GM23338 (cell line): ENCODE data around the gene CPA1. TPM values are rescaled to one million over a fixed set of nuclear protein-coding genes. Genes with fewer than 3 reads are reported as not detected.

ENCODE experiments used
- ATAC-seq: fragments of 200-7000 bp; cut with Tn5 transposase; 3 replicates; pipeline ENCODE4 v1.9.1; 2020
- DNase-seq: peaks from one replicate; pipeline ENCODE4 v3.0.0-alpha.2; 2015; ENCODE audit warnings: low spot score
- H2AFZ ChIP-seq: fragments of 200-600 bp; sonication (generic); 2 replicates; pipeline ENCODE4 v1.8.0; 2016; ENCODE audit warnings: antibody characterized with exemption, mild to moderate bottlenecking, moderate library complexity
- H3F3A ChIP-seq: fragments of 200-600 bp; sonication (generic); replicated peaks from 2 replicates; pipeline ENCODE4 v1.8.0; 2017; ENCODE audit warnings: antibody characterized with exemption, mixed run types, low read depth
- H3K27ac ChIP-seq: fragments of 200-600 bp; sonication (generic); 2 replicates; pipeline ENCODE4 v1.6.1; 2016; ENCODE audit warnings: low read depth
- H3K27me3 ChIP-seq: fragments of 200-600 bp; sonication (generic); 2 replicates; pipeline ENCODE4 v1.8.0; 2016; ENCODE audit warnings: mild to moderate bottlenecking, mixed run types, moderate library complexity; ENCODE audit not compliant: insufficient read depth
- H3K36me3 ChIP-seq: fragments of 200-600 bp; sonication (generic); 2 replicates; pipeline ENCODE4 v1.8.0; 2016; ENCODE audit warnings: mild to moderate bottlenecking; ENCODE audit not compliant: insufficient read depth
- H3K4me1 ChIP-seq: fragments of 200-600 bp; sonication (generic); 2 replicates; pipeline ENCODE4 v1.8.0; 2016; ENCODE audit warnings: mild to moderate bottlenecking, moderate library complexity; ENCODE audit not compliant: insufficient read depth
- H3K4me2 ChIP-seq: fragments of 200-600 bp; sonication (generic); 2 replicates; pipeline ENCODE4 v1.7.1; 2017; ENCODE audit warnings: mixed run types
- H3K4me3 ChIP-seq: fragments of 200-600 bp; sonication (generic); 2 replicates; pipeline ENCODE4 v1.6.1; 2016; ENCODE audit warnings: mixed run types
- H3K79me2 ChIP-seq: fragments of 200-600 bp; sonication (generic); replicated peaks from 2 replicates; pipeline ENCODE4 v1.8.0; 2017; ENCODE audit warnings: mild to moderate bottlenecking; ENCODE audit not compliant: insufficient read depth
- H3K9me2 ChIP-seq: fragments of 200-600 bp; sonication (generic); 2 replicates; pipeline ENCODE4 v1.8.0; 2017; ENCODE audit not compliant: insufficient read depth
- H4K20me1 ChIP-seq: fragments of 200-600 bp; sonication (generic); replicated peaks from 2 replicates; pipeline ENCODE4 v1.8.0; 2017; ENCODE audit warnings: mild to moderate bottlenecking; ENCODE audit not compliant: insufficient read depth
- H3K27ac Mint-ChIP-seq: 2 replicates; pipeline ENCODE4 v1.8.0; 2020; ENCODE audit warnings: inconsistent platforms, mild to moderate bottlenecking, moderate library complexity, mixed read lengths
- H3K27me3 Mint-ChIP-seq: 3 replicates; pipeline ENCODE4 v1.8.0; 2022; ENCODE audit warnings: low read depth, mild to moderate bottlenecking, moderate library complexity, mixed read lengths, inconsistent platforms; ENCODE audit not compliant: insufficient read depth, poor library complexity
- H3K36me3 Mint-ChIP-seq: 3 replicates; pipeline ENCODE4 v1.8.0; 2021; ENCODE audit warnings: low read depth, mild to moderate bottlenecking, inconsistent platforms, moderate library complexity, mixed read lengths
- H3K4me1 Mint-ChIP-seq: 3 replicates; pipeline ENCODE4 v1.8.0; 2020; ENCODE audit warnings: mild to moderate bottlenecking, inconsistent platforms, mixed read lengths
- H3K4me3 Mint-ChIP-seq: 3 replicates; pipeline ENCODE4 v1.8.0; 2021; ENCODE audit warnings: moderate library complexity, mild to moderate bottlenecking, inconsistent platforms, mixed read lengths
- H3K9me3 Mint-ChIP-seq: 3 replicates; pipeline ENCODE4 v1.8.0; 2020; ENCODE audit warnings: moderate library complexity, mild to moderate bottlenecking, inconsistent platforms, mixed read lengths
- CREB1 ChIP-seq: fragments of 250-450 bp; sonication (Bioruptor Pico); IDR thresholded peaks from 2 replicates; pipeline ENCODE4 v1.5.0; 2020; ENCODE audit warnings: low read depth, mild to moderate bottlenecking, moderate library complexity
- EZH2 ChIP-seq: fragments of 200-600 bp; sonication (generic); IDR thresholded peaks from one replicate; pipeline ENCODE4 v1.8.0; 2017; ENCODE audit warnings: antibody characterized with exemption, mild to moderate bottlenecking, low read depth; ENCODE audit not compliant: unreplicated experiment
- EZH2phosphoT487 ChIP-seq: fragments of 200-600 bp; sonication (generic); IDR thresholded peaks from one replicate; pipeline ENCODE4 v1.8.1; 2018; ENCODE audit warnings: antibody characterized with exemption; ENCODE audit not compliant: unreplicated experiment
- NANOG ChIP-seq: IDR thresholded peaks from 2 replicates; pipeline ENCODE4 v1.6.1; 2016; ENCODE audit warnings: antibody characterized with exemption, borderline replicate concordance
- POLR2AphosphoS5 ChIP-seq: IDR thresholded peaks from 2 replicates; pipeline ENCODE4 v1.6.1; 2016; ENCODE audit warnings: antibody characterized with exemption, low read depth
- STAT1 ChIP-seq: IDR thresholded peaks from one replicate; pipeline ENCODE4 v1.6.1; 2016; ENCODE audit warnings: antibody characterized with exemption; ENCODE audit not compliant: unreplicated experiment
- ZNF331 ChIP-seq: fragments of 250-450 bp; sonication (Bioruptor Pico); IDR thresholded peaks from 2 replicates; pipeline ENCODE4 v1.5.0; 2020; ENCODE audit warnings: low read depth, mild to moderate bottlenecking, moderate library complexity
- ZNF462 ChIP-seq: fragments of 250-450 bp; sonication (Bioruptor Pico); IDR thresholded peaks from 2 replicates; pipeline ENCODE4 v1.5.0; 2020; ENCODE audit warnings: mild to moderate bottlenecking, moderate library complexity
- polyA plus RNA-seq: library from polyadenylated mRNA; unstranded; fragments of >200 nt; fragmentation: Nextera tagmentation; extraction: Ambion mirVana; gene quantifications from 2 replicates; pipeline ENCODE4 v1.2.1, GENCODE V29; 2016
- total RNA-seq: library from RNA; depleted of rRNA; stranded (reverse); fragments of >200 nt; shearing (Covaris generic); gene quantifications from 2 replicates; pipeline ENCODE4 v1.2.3, GENCODE V29; 2014

Gene CPA1
- total and polyA plus RNA-seq, 2 experiments from 2014 or later = not detected

DNA sequence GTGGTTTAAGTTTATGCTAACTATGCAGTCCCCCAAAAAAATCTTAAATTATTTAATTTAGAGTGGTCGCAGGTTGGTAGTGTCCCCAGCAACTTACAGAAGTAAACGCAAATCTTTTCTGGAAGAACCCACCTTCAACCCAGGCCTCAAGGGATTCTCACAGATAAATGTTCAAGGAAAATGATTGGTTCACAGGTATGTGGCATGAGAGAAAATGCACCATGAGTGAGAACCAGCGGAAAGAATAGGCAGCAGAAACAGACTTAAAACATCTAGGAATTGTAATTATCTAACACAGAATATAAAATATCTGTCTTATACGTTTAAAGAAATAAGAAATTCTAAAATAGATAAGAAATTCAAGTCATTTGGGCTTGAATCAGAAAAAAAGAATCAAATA lies 38.4 kb upstream of the CPA1 start:
- H4K20me1 ChIP-seq = no peaks in the 10 kb centered on the region
- Mint-ChIP-seq H3K4me3 (no peak overlapping the region), H3K27me3 (peaks cover 5% of the 10 kb centered on the region), H3K27ac (no peak overlapping the region), H3K4me1 (peaks cover 30% of the 10 kb centered on the region), H3K9me3 (no peaks in the 10 kb centered on the region), H3K36me3 (no peaks in the 10 kb centered on the region)
- H3K27me3 ChIP-seq = no peaks in the 10 kb centered on the region
- ATAC-seq (no peak), DNase-seq (no peak)
- H3K4me3 ChIP-seq = no peak overlapping the region
- TF ChIP-seq ZNF331 (no peak), EZH2 (no peak), POLR2AphosphoS5 (no peak), NANOG (no peak), ZNF462 (CRISPR knock-in tag) (no peak), STAT1 (no peak), EZH2phosphoT487 (no peak), CREB1 (no peak)
- H3K4me1 ChIP-seq = peaks cover 31% of the 10 kb centered on the region
- no peak overlapping the region for H3K4me2 ChIP-seq
- H3K36me3 ChIP-seq = no peaks in the 10 kb centered on the region
- no peak overlapping the region for H2AFZ ChIP-seq
- no peaks in the 10 kb centered on the region for H3K79me2 ChIP-seq
- H3F3A ChIP-seq = no peaks in the 10 kb centered on the region
- H3K9me2 ChIP-seq = peaks cover 19% of the 10 kb centered on the region
- H3K27ac ChIP-seq = no peak overlapping the region
